GM12874 (cell line): Measurements from ENCODE around the gene GRIA3.

Experiments
- TF ChIP-seq, protein P1 (sequence below): IDR thresholded peaks from 2 replicates; pipeline ENCODE4 v1.5.1; 2011; ENCODE audit warnings: low read depth, mild to moderate bottlenecking, control low read depth, low read length, moderate library complexity; ENCODE audit not compliant: insufficient read depth

GRIA3 gene

DNA sequence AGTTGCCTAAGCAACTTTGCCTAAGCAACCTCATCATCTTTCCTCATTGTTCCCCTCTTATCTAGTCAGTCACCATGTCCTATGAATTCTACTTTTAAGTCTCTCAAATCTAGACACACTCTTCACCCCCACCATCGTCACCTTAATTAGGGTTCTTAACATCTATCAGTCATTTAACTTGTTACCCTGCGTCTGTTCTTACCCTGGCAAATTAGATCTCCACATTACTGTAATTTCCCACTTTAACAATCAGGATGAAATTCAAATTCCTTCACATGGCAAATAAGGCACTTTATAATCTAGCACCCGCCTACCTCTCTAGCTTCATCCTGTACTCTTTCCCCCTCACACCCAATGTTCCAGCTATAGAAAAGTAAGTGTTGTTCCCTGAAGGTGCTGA lies 221.2 kb downstream of the GRIA3 start:
- TF ChIP-seq, protein P1, sequence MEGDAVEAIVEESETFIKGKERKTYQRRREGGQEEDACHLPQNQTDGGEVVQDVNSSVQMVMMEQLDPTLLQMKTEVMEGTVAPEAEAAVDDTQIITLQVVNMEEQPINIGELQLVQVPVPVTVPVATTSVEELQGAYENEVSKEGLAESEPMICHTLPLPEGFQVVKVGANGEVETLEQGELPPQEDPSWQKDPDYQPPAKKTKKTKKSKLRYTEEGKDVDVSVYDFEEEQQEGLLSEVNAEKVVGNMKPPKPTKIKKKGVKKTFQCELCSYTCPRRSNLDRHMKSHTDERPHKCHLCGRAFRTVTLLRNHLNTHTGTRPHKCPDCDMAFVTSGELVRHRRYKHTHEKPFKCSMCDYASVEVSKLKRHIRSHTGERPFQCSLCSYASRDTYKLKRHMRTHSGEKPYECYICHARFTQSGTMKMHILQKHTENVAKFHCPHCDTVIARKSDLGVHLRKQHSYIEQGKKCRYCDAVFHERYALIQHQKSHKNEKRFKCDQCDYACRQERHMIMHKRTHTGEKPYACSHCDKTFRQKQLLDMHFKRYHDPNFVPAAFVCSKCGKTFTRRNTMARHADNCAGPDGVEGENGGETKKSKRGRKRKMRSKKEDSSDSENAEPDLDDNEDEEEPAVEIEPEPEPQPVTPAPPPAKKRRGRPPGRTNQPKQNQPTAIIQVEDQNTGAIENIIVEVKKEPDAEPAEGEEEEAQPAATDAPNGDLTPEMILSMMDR: no peak

DNA sequence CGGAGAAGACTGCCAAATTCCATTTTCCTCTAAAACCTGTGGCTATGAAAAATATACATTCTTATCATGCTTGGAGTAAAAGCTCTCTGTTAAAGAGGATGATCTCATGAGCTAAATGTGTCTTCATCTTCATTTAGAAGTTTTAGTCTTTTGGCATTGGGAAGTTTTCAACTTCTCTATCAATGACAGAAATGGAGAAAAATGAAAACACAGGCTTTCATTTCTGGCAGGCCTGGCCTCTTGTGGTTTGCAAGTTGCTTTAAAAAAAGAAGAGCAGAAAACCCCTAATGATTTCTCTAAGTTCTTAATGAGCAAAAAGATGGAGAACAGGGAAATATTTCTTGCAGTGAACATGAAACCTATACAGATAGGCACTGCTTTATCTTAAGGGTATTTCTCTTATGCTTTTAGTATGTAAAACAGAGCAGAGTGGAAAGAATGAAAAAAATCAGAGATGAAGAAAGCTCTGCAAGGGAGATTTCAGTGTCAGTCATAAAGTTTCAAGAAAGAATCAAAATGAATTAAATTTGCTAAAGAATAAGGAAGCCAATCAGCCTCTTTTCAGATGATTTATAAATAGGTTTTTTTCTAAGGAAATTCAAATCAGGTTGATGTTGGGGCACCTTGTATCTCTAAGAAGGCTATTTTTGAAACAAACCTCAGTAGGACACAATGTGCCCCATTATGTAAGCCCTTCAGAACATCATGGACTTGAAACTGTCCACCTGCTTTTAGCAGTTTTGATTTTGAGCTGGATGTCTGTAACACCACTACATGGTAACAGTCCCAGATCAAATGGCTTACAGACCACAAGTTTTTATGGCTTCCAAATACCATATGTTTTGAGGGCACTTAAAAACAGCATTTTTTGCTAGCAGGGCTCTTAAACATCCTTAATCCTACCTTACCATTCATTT lies 225.0 kb downstream of the GRIA3 start:
- TF ChIP-seq, protein P1: no peak

DNA sequence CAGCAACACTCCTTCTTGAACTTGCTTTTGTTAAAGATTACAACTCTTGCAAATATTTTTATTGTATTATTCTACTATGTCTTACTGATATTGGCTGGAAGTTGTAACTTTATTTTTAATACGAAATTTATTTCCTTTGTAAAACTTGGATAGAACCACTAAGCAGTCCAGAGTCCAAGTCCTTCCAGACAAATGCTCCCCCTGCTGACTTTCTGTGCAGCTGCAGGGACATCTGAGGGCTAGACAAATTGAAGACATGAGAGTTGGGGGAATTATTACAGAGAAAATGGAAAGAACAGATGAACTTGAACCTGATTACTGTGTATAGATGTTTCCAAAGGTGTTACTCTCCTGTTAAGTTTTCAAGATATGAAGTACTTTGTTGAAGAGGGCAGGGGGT lies 238.8 kb downstream of the GRIA3 start:
- TF ChIP-seq, protein P1: peak; percentile 51; the same call in 1 of the 2 replicates

DNA sequence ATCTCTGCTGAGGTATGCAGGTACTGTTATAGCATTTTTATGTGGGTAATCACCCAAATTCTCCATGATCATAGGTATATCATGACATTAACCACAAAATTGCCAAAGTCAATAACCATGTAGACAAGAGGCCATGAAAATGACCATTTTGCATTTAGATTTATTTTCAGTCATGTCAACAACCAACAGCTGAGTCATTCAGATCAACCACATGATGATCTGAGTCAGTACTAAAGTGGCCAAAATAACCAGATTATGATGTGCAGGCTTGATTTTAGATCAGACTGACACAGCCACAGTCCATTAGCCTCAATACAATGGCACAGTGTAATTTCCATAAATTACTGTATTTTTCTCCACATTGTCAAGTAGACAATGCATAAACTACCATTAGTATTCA lies 240.5 kb downstream of the GRIA3 start:
- TF ChIP-seq, protein P1: no peak

DNA sequence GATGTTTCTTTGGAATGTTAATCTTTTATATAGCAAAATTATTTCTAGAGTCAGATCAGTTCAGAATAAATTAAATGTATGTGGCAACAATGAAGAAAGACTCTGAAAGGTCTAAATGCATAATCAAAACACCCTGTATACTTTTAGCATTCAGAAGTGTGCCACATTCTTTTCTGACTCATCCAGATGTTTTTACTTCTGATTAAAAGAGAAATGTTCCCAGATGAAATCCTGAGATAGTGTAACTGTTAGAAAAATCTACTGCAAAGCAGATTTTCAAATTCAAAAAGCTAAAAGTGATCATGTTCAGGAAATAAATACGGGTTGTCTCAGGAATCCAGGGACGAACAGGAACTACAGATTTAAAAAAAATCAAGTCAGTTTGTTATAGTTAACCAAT lies 241.4 kb downstream of the GRIA3 start:
- TF ChIP-seq, protein P1: no peak

DNA sequence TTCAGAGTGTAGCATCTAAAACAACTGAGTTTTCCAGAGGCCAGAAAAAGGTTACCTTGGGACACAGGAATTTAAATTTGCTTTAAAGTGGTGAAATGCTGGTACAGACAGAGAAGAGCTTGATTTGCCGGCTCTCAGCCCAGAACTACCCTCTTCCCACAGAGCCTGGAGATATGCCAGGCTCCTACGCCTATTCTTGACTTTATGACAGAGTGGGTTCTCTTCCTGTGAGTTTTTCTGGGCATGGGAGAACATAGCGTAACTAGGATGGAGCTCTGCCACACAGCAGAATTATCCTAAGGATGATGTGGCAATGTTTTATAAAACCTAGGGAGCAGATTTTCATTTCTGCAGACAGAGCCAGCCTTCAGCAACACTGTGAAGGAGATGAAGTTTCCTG lies 241.8 kb downstream of the GRIA3 start:
- TF ChIP-seq, protein P1: no peak

DNA sequence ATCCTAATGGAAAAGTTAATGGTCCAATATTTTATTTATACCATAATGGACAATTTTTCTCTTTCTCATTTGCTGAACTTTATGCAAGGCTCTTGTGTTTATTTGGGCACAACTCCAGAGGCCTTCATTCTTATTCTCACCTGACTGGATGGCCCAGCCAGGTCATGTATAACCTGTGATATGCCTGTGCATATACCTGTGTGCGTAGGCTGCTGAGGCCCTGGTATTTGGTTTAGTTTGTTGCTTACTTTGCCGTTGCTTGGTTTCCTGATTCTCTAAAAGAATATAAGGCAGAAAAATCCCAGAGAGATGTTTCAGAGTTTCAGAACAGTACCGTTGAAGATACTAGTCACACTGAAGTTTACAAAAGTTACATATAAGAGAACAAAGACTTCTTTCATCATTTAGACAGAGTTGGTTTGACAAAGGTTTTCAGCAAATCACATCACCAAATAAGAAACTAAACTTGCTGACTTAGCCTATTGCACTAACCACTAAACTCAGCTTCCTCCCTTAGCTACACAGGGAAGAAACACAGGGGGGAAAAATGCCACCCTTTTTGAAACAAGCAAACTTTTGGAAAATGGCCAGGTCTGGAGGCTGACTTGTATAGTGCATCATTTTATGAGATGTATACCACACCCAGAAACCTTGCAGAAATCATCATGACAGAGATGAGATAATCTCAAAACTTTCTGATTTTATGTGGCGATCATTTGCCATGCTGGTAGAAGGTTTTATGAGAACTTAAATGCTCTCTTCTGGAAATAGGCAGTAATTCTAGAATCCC lies 248.5 kb downstream of the GRIA3 start:
- TF ChIP-seq, protein P1: no peak
